Neural cell (in vitro differentiated cells): Measurements from ENCODE around the gene PHF3. TPM values are rescaled to one million over a fixed set of nuclear protein-coding genes. Genes with fewer than 3 reads are reported as not detected.

Source experiments
- H2AFZ ChIP-seq: fragments of 200-600, 300-800 bp; sonication (generic), shearing (Covaris generic); 2 replicates; pipeline ENCODE4 v1.6.0; 2014; ENCODE audit warnings: low read depth, mild to moderate bottlenecking, antibody characterized with exemption, low read length, moderate library complexity
- H3F3A ChIP-seq: fragments of 200-600 bp; shearing (Covaris generic); 2 replicates; pipeline ENCODE4 v1.6.1; 2016; ENCODE audit warnings: mild to moderate bottlenecking, moderate library complexity, mixed read lengths, antibody characterized with exemption, low read length; ENCODE audit not compliant: insufficient read depth, poor library complexity, severe bottlenecking
- H3K27ac ChIP-seq: fragments of 200-600, 300-800 bp; sonication (generic), shearing (Covaris generic); 2 replicates; pipeline ENCODE4 v1.5.1; 2014; ENCODE audit warnings: mild to moderate bottlenecking, low read length, moderate library complexity
- H3K27me3 ChIP-seq: fragments of 300-800, 200-600 bp; sonication (generic), shearing (Covaris generic); 2 replicates; pipeline ENCODE4 v1.6.0; 2014; ENCODE audit warnings: mild to moderate bottlenecking, low read depth, low read length, moderate library complexity; ENCODE audit not compliant: insufficient read depth
- H3K36me3 ChIP-seq: fragments of 300-800, 200-600 bp; sonication (generic), shearing (Covaris generic); 2 replicates; pipeline ENCODE4 v1.5.1; 2014; ENCODE audit warnings: mild to moderate bottlenecking, antibody characterized with exemption, low read length, moderate library complexity; ENCODE audit not compliant: insufficient read depth
- H3K4me2 ChIP-seq: fragments of 300-800, 200-600 bp; sonication (generic), shearing (Covaris generic); 2 replicates; pipeline ENCODE4 v1.6.0; 2014; ENCODE audit warnings: mild to moderate bottlenecking, low read length
- H3K4me3 ChIP-seq: fragments of 300-800, 200-600 bp; sonication (generic), shearing (Covaris generic); 2 replicates; pipeline ENCODE4 v1.5.1; 2014; ENCODE audit warnings: mild to moderate bottlenecking, low read length, moderate library complexity
- H3K79me2 ChIP-seq: fragments of 200-600 bp; shearing (Covaris generic); replicated peaks from 2 replicates; pipeline ENCODE4 v1.6.0; 2014; ENCODE audit warnings: mild to moderate bottlenecking, low read length, moderate library complexity; ENCODE audit not compliant: insufficient read depth
- H3K9ac ChIP-seq: fragments of 300-800, 200-600 bp; sonication (generic), shearing (Covaris generic); 2 replicates; pipeline ENCODE4 v1.6.1; 2016; ENCODE audit warnings: mild to moderate bottlenecking, low read length, mixed read lengths
- H3K9me2 ChIP-seq: fragments of 200-600 bp; shearing (Covaris generic); 2 replicates; pipeline ENCODE4 v1.6.1; 2016; ENCODE audit warnings: mild to moderate bottlenecking, low read length, mixed read lengths; ENCODE audit not compliant: insufficient read depth
- H3K9me3 ChIP-seq: fragments of 200-600, 300-800 bp; sonication (generic), shearing (Covaris generic); 2 replicates; pipeline ENCODE4 v1.6.1; 2016; ENCODE audit warnings: mild to moderate bottlenecking, mixed run types, low read length, moderate library complexity, mixed read lengths
- H4K20me1 ChIP-seq: fragments of 200-600 bp; shearing (Covaris generic); 2 replicates; pipeline ENCODE4 v1.6.1; 2016; ENCODE audit warnings: mild to moderate bottlenecking, mixed run types; ENCODE audit not compliant: insufficient read depth
- EP300 ChIP-seq: fragments of 450-650 bp; conservative IDR thresholded peaks from 2 replicates; pipeline ENCODE4 v1.6.1; 2014; ENCODE audit warnings: antibody characterized with exemption, mild to moderate bottlenecking, moderate library complexity; ENCODE audit not compliant: poor library complexity, severe bottlenecking
- EZH2 ChIP-seq: fragments of 200-600, 300-800 bp; shearing (Covaris generic), sonication (generic); IDR thresholded peaks from 2 replicates; pipeline ENCODE4 v1.6.1; 2014; ENCODE audit warnings: antibody characterized with exemption, low read length, borderline replicate concordance, mild to moderate bottlenecking; ENCODE audit not compliant: insufficient read depth, poor library complexity, severe bottlenecking
- MXI1 ChIP-seq: fragments of 450-650 bp; conservative IDR thresholded peaks from 2 replicates; pipeline ENCODE4 v1.6.1; 2014; ENCODE audit warnings: antibody characterized with exemption, mild to moderate bottlenecking; ENCODE audit not compliant: poor library complexity, severe bottlenecking
- POLR2AphosphoS5 ChIP-seq: IDR thresholded peaks from 2 replicates; pipeline ENCODE4 v1.6.1; 2012
- RAD21 ChIP-seq: fragments of 450-650 bp; conservative IDR thresholded peaks from 2 replicates; pipeline ENCODE4 v1.6.1; 2014; ENCODE audit warnings: antibody characterized with exemption, mild to moderate bottlenecking, moderate library complexity
- SMC3 ChIP-seq: fragments of 450-650 bp; conservative IDR thresholded peaks from 2 replicates; pipeline ENCODE4 v1.6.1; 2014; ENCODE audit warnings: antibody characterized with exemption, mild to moderate bottlenecking, moderate library complexity; ENCODE audit not compliant: poor library complexity
- TAF1 ChIP-seq: IDR thresholded peaks from 2 replicates; pipeline ENCODE4 v1.6.1; 2012; ENCODE audit warnings: low read depth
- polyA plus RNA-seq: library from polyadenylated mRNA; depleted of rRNA; stranded (reverse); fragments of >200 nt; gene quantifications from 2 replicates; pipeline ENCODE4 v1.2.3, GENCODE V29; 2014
- TF ChIP-seq, protein P1 (sequence below): fragments of 450-650 bp; IDR thresholded peaks from 2 replicates; pipeline ENCODE4 v1.5.1; 2014; ENCODE audit warnings: antibody characterized with exemption, mild to moderate bottlenecking, moderate library complexity; ENCODE audit not compliant: poor library complexity, severe bottlenecking
- TF ChIP-seq, protein P2 (sequence below): IDR thresholded peaks from 2 replicates; pipeline ENCODE4 v1.6.1; 2012; ENCODE audit warnings: borderline replicate concordance

PHF3 gene
- polyA plus RNA-seq, 1 donor from 2014 or later, result 21.1 TPM

DNA sequence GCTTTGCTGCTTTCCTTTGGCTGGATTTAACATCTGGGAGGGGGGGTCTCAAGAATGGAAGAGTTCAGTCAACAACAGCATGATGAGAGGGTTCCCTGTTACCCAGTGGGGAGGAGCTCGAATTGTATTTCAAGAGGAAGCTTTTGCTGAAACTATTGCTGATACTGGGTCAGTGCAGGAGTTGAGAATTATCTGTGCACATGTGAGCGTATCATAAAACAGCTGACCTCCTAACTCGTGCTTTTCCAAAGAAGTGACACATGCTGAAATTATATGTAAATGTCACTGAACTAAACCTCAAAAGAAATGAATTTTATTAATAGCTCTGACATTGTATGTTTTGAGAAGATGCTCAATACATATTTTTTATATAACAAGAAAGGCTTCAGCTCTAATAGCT is 96.3 kb downstream of the PHF3 start:
- H3K4me2 ChIP-seq, result no peak overlapping the region
- no peak for TF ChIP-seq EZH2
- no peak for TF ChIP-seq POLR2AphosphoS5
- no peak for TF ChIP-seq TAF1
- TF ChIP-seq, protein P1, sequence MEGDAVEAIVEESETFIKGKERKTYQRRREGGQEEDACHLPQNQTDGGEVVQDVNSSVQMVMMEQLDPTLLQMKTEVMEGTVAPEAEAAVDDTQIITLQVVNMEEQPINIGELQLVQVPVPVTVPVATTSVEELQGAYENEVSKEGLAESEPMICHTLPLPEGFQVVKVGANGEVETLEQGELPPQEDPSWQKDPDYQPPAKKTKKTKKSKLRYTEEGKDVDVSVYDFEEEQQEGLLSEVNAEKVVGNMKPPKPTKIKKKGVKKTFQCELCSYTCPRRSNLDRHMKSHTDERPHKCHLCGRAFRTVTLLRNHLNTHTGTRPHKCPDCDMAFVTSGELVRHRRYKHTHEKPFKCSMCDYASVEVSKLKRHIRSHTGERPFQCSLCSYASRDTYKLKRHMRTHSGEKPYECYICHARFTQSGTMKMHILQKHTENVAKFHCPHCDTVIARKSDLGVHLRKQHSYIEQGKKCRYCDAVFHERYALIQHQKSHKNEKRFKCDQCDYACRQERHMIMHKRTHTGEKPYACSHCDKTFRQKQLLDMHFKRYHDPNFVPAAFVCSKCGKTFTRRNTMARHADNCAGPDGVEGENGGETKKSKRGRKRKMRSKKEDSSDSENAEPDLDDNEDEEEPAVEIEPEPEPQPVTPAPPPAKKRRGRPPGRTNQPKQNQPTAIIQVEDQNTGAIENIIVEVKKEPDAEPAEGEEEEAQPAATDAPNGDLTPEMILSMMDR, result no peak
- no peak for TF ChIP-seq EP300
- TF ChIP-seq, protein P2, sequence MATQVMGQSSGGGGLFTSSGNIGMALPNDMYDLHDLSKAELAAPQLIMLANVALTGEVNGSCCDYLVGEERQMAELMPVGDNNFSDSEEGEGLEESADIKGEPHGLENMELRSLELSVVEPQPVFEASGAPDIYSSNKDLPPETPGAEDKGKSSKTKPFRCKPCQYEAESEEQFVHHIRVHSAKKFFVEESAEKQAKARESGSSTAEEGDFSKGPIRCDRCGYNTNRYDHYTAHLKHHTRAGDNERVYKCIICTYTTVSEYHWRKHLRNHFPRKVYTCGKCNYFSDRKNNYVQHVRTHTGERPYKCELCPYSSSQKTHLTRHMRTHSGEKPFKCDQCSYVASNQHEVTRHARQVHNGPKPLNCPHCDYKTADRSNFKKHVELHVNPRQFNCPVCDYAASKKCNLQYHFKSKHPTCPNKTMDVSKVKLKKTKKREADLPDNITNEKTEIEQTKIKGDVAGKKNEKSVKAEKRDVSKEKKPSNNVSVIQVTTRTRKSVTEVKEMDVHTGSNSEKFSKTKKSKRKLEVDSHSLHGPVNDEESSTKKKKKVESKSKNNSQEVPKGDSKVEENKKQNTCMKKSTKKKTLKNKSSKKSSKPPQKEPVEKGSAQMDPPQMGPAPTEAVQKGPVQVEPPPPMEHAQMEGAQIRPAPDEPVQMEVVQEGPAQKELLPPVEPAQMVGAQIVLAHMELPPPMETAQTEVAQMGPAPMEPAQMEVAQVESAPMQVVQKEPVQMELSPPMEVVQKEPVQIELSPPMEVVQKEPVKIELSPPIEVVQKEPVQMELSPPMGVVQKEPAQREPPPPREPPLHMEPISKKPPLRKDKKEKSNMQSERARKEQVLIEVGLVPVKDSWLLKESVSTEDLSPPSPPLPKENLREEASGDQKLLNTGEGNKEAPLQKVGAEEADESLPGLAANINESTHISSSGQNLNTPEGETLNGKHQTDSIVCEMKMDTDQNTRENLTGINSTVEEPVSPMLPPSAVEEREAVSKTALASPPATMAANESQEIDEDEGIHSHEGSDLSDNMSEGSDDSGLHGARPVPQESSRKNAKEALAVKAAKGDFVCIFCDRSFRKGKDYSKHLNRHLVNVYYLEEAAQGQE, result no peak
- TF ChIP-seq MXI1, result no peak
- no peak for TF ChIP-seq RAD21
- TF ChIP-seq SMC3, result no peak
- H4K20me1 ChIP-seq, result no peaks in the 10 kb centered on the region
- H3K9me2 ChIP-seq, result no peaks in the 10 kb centered on the region
- H3K27me3 ChIP-seq, result no peaks in the 10 kb centered on the region
- H3K36me3 ChIP-seq, result no peaks in the 10 kb centered on the region
- H3K4me3 ChIP-seq, result no peak overlapping the region
- H2AFZ ChIP-seq, result no peak overlapping the region
- H3K9me3 ChIP-seq, result no peaks in the 10 kb centered on the region
- H3F3A ChIP-seq, result no peaks in the 10 kb centered on the region
- H3K79me2 ChIP-seq, result no peaks in the 10 kb centered on the region
- H3K9ac ChIP-seq, result no peak overlapping the region
- H3K27ac ChIP-seq, result no peak overlapping the region

DNA sequence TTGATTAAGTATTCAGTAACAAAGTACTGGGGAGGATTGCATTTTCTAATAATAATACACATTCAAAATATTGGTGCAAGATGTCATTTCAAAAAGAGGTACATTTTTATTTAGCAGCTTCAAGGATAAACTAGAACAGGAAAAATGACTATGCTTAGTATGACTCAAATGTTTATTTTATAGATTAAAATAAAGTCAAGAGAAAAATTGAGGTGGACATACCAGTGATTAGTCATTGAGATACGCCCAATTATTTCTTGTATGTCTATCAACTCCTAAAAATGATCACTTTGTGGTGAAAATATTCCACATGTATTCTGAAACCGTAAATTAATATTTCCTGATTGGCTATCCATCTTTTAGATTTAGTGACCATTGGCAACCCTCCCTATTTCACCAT is 96.7 kb downstream of the PHF3 start:
- H2AFZ ChIP-seq, result no peak overlapping the region
- H3K4me3 ChIP-seq, result no peak overlapping the region
- no peaks in the 10 kb centered on the region for H3K36me3 ChIP-seq
- H3F3A ChIP-seq, result no peaks in the 10 kb centered on the region
- no peak overlapping the region for H3K27ac ChIP-seq
- H3K9me2 ChIP-seq, result no peaks in the 10 kb centered on the region
- H3K79me2 ChIP-seq, result no peaks in the 10 kb centered on the region
- no peaks in the 10 kb centered on the region for H4K20me1 ChIP-seq
- H3K27me3 ChIP-seq, result no peaks in the 10 kb centered on the region
- TF ChIP-seq SMC3 (no peak), TAF1 (no peak), EP300 (no peak), POLR2AphosphoS5 (no peak), EZH2 (no peak), MXI1 (no peak)
- TF ChIP-seq, protein P2, result no peak
- TF ChIP-seq, protein P1, result no peak
- no peak overlapping the region for H3K4me2 ChIP-seq
- no peaks in the 10 kb centered on the region for H3K9me3 ChIP-seq
- H3K9ac ChIP-seq, result no peak overlapping the region
